HT1080 (cell line): Measurements from ENCODE around the gene LRP2. TPM values are rescaled to one million over a fixed set of nuclear protein-coding genes. Genes with fewer than 3 reads are reported as not detected.
"Not testable (repeated sequence)": the region's sequence is repeated elsewhere in the genome, so short reads cannot be mapped to it uniquely, and the experiment has no call there.

Experiments
- DNase-seq: peaks from one replicate; pipeline ENCODE4 v3.0.0-alpha.2; 2015; ENCODE audit warnings: low read depth
- total RNA-seq: library from RNA; depleted of rRNA; stranded (reverse); fragments of >200 nt; shearing (Covaris generic); gene quantifications from 2 replicates; pipeline ENCODE4 v1.2.3, GENCODE V29; 2014

Gene LRP2
- total RNA-seq, 1 experiment from 2014 or later = 0.10 TPM

- DNase-seq = no peak
Measured at GRCh38 chr2:169301596-169302335, 60.6 kb downstream of the LRP2 start.

GRCh38 chr2:169300636-169301530, 61.5 kb downstream of the LRP2 start:
- no peak for DNase-seq

- no peak for DNase-seq
Measured at GRCh38 chr2:169298007-169298406, 64.3 kb downstream of the LRP2 start.

DNA sequence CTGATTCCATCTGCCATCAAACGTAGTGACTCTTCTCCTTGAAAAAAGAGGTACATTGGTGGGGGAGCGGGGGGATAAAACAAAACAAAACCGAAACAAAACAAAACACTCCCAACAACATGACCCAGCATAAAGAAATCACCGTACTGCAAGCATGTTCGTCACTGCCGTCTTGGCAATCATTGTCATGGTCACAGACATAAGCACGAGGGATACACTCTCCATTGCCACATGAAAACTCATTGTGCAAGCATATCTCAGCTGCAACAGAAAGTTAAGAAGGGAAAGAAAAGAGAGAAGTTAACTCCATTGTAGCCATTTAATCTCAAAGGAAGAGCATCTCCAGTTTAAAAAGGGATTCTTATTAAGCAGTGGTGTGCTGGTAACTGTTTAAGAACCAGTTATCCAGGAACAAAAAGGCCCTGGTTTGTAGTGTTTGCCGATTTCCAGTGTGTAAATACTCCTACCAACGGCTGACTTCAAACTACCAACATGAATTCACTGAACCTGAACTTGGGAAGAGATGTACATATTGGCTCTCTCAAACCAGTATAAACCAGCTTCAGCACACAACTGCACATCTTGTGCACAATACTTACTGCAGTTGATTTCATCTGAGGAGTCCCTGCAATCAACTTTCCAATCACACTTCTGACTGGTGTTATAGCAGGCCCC, 68.2 kb downstream of the LRP2 start:
- DNase-seq = no peak

- peak; percentile 10 for DNase-seq
Measured at GRCh38 chr2:169291517-169291916, 70.8 kb downstream of the LRP2 start.

- DNase-seq = no peak
Measured at GRCh38 chr2:169290433-169290832, 71.9 kb downstream of the LRP2 start.

DNA sequence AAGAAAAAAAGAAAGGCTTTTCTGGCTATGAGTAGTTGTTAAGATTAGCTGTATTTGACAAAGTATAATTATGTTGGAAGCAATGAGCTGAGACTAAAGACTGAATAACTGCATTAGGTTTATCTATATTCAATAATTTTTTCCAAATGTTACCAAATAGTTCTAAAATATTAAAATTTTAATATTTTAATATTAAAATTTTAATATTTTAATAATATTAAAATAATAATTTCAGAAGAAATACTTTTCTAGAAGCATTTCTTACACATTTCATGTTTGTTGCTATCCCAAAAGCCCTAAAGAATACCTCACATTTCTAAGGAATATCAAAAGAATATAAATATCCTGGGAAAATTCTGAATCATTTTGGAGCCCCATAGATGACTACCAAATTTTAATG, 74.7 kb downstream of the LRP2 start:
- DNase-seq = no peak

GRCh38 chr2:169286624-169287231, 75.6 kb downstream of the LRP2 start:
- DNase-seq = no peak

DNA sequence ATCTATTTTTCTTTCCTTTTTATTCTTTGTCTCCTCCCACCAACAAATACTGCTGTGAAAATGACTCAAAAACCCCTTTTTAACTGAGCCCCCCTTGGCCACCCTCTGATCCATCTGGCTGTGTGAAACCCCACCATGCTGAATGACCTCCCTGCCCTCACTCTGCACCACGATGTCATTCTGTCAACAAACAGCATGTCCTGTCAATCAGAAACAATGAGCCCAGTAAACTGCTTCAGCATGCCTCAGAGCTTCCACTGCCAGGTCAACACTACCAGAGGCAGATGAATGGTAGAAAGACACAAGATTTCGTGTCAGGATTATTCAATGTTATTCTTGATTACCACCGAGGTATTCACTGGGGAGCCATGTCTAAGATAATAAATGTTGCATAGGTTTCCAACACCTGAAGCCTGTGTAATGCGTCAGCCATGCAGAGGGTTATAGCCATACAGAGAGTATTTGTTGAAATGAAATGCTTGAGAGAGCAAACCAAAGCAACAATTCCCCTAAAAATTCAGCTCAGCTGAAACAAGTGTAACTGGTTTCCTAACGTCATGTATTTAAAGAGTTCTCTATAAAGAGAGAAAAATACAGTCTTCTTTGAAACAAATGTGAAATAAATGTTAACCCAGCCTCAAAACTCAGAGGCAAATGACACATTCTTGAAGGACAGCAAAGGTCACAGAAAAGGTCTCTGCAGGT, 76.7 kb downstream of the LRP2 start:
- no peak for DNase-seq

DNA sequence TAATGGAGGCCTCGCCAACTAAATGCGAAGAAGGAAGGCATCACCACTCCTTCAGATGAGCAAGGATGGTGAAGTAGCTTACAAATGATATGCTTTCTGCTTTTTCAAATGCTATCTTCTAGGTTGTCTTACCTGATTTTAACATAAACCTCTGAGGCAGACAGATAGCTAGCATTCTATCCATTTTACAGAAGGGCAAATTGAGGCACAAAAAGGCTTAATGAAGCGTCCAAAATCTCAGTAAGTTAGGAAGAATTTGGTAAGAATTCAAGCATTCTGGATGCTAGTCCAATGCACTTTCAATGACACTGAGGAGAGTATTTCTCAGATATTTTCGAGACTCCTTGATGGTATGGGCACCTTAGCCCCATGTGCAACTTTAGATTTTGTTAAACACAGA, 81.8 kb downstream of the LRP2 start:
- no peak for DNase-seq

- no peak for DNase-seq
Measured at GRCh38 chr2:169275696-169276444, 86.5 kb downstream of the LRP2 start.

DNA sequence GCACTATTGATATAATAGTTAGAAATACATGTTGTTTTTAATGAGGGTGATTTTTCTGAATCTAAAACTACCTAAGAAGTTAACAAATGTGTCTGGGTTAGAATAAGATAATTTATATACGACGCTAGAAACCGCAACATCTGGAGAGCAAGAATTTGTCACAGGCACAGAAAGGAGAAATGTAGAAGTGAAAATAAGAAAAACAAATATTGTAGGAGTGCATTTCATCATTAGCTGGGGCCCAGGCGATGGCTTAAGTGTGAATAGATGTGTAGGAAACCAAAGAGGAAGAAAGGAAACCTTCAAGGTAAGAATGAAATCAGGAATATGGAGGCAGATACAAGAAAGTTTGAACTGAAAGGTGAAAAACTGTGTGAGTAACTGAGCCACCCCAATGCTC, 90.3 kb downstream of the LRP2 start:
- DNase-seq = no peak

GRCh38 chr2:169270574-169270973, 91.8 kb downstream of the LRP2 start:
- DNase-seq = not testable (repeated sequence)

DNA sequence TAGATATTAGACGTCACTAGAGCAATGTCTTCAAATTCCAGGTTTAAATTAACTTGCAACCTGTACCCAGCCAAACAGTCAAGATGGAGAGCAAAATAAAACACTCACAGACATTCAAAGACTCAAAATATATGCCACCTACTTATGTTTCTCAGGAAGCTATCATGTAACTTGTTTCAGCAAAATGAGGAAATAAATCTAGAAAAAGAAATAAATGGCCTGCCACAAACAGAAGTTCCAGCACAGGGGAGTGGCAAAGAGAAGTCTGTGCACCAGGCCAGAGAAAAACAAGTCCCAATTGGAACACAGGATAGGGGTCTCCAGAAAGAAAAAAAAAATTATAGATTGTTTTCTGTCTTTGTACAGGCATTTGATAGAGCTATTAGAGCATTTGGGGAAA, 96.7 kb downstream of the LRP2 start:
- DNase-seq = no peak

DNA sequence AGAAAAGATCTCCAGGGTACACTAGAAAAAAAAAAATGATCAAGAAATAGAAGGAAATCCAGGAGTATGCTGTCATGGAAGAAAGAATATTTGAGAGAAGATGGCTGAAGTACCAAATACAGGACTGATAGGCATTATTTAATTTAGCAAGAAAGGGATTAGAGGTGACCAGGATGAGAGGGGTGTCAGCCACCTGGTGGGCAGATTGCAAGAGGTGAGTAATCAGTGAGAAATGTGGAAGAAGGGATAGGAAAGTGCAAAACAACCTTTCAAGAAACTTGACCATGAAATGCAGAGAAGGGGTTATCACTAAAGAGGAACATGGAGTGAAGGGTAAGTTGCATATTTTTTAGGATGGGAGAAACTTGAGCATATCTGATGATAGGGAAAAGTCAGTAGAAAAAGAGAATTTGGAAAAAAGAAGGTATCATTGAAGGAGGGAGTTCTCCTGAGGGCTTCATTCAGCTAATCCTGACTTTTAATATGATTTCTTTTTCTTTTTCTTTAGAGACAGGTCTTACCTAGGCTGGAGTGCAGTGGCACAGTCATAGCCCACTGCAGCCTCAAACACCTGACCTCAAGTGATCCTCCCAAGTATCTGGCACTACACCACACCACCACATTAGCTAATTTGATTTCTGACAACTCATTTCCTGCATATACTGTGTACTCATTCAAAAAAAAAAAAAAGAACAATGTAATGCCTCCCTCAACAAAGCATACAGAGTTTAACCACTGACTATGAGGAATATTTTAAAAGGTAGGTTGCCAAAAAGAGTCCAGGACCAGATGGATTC, 101.3 kb downstream of the LRP2 start:
- DNase-seq = peak; percentile 43

- DNase-seq = no peak
Measured at GRCh38 chr2:169260246-169260645, 102.1 kb downstream of the LRP2 start.

- DNase-seq = no peak
Measured at GRCh38 chr2:169259402-169259801, 102.9 kb downstream of the LRP2 start.

- no peak for DNase-seq
Measured at GRCh38 chr2:169258045-169258601, 104.2 kb downstream of the LRP2 start.

DNA sequence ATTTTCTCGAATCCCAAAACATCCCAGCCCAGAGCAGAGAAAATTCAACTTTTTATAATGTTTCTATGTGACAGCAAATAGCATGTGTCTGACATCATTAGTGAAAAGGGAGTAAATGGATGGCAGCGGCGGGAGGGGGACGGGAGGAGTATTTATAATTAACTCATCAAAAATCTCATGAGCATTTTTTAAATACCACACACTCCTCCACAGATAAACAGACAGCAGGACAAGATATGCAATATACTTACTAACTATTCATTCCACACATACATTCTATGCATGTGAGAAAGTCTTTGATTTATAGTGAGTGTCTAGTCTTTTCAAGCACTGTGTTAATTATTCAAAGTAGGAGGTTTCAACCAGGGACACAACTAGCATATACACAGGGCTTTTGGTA, 107.6 kb downstream of the LRP2 start:
- DNase-seq = no peak
